OCI-M1 (cell line): ENCODE measurements around the gene SIAH3.
"Not testable (repeated sequence)": the region's sequence is repeated elsewhere in the genome, so short reads cannot be mapped to it uniquely, and the experiment has no call there.

Experiments used
- DNase-seq: peaks from one replicate; lab custom pipeline; 2025; lab: John Stamatoyannopoulos, UW

The SIAH3 gene, protein sequence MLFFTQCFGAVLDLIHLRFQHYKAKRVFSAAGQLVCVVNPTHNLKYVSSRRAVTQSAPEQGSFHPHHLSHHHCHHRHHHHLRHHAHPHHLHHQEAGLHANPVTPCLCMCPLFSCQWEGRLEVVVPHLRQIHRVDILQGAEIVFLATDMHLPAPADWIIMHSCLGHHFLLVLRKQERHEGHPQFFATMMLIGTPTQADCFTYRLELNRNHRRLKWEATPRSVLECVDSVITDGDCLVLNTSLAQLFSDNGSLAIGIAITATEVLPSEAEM

GRCh38 chr13:45851171-45851921 is at the start of gene SIAH3:
Gene SIAH3, minus strand, starts transcription at chr13:45851753. Its CDS starts 124 bp downstream, at chr13:45851629.
- no peak for DNase-seq

DNA sequence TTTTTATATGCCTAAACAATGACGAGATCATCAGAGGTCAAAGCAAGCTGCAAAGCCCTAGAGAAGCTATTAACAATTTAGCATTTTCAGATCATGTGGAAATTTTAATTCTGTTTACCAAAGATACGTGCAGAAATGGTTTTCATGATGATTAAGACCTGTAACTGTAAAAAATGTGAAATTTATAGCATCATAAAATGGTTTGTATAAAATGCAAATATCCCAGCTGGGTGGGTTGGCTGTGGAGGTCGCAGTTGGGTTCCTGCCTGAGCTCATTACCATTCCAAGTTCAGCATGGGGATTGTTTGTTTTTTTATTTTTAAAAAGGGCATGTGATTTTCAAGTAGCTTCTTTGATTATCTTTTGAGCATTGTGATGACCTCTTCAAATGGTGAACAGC is 47.9 kb upstream of the SIAH3 start:
- no peak for DNase-seq

DNA sequence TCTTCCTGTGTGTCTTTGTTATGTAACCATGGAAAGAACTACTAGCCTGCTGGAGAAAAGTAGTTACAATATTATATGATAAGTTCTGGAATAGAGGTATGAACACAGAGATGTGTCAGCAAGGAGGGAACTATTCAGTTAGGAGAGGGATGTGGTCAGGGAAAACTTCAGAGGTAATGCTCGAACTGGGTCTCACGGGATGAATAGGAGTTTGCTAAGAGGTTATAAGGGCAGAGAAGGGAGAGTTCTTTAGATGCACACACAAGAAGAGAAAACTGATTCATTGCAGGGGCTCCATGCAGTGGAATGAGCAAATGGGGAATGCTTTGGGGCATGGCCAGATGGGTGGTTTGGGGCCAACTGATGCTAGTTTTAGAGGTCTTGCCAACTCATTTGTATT is 46.0 kb upstream of the SIAH3 start:
- no peak for DNase-seq

GRCh38 chr13:45896285-45896684 is 44.7 kb upstream of the SIAH3 start:
- DNase-seq, result no peak

DNA sequence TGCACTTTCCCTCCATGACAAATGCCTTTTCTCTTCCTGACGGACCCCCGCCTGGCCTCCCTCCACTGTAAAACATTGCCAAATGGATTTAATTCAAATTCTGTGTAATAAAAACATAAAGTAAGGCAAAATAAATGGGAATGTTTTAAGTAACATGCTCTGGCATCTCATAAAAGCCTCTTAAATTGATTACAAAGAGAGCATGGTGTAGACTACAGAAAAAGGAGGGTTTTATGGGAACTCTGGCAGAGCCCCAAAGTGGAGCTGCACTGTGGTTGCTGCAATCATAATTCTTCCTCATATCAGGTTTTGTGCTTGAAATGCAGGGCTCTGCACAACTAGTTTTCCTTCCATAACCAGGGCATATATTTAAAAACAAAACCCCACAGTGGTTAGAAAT is 44.3 kb upstream of the SIAH3 start:
- no peak for DNase-seq

DNA sequence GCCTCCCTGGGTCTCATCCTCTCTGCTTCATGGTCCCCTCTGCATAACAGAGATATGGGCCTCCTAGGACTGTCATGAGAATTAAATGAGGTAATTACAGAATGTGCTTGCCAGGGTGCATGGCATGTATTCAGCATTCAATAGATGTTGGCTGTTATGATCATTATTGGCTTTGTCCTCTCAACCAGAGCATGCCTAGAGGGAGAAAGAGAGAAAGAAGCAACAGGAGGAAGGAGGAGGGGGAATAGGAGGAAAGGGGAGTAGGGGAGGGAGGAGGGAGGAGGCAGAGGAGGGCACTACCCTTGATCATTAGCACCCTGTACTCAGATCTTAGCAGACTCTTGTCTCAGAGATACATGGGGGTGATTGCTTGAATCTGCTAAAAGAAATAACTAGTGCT is 41.0 kb upstream of the SIAH3 start:
- no peak for DNase-seq

GRCh38 chr13:45889590-45890243 is 38.2 kb upstream of the SIAH3 start:
- DNase-seq, result no peak

DNA sequence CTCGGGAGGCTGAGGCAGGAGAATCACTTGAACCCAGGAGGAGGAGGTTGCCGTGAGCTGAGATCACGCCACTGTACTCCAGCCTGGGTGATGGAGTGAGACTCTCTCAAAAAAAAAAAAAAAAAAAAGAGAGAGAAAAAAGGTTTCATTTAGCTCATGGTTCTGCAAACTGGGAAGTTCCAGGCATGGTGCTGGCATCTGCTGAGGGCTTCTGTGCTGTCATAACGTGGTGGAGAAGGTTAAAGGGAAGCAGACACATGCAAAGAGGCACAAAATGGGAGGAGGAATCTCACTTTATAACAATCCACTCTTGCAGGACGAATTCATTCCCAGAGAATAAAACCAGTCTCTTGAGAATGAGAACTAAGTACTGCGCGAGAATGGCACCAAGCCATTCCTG is 34.9 kb upstream of the SIAH3 start:
- DNase-seq, result no peak

DNA sequence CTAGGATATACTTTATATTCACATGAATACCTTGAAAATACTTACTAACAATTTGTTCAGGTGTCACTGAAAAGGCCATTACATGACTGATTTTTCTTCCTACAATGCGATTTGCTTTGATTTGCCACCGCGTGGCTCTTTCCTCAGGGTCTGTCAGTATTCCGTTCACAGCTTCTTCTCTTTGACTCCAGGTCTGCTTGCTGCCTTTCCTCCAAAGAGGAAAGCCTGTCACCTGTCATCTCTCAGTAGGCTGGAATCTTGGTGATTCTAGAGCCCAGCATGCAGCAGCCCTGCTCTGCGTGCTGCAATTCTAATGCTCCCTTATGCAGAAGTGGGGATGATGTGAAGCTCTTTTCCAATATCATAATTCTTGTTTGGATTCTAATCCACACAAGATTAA is 33.6 kb upstream of the SIAH3 start:
- DNase-seq, result no peak

GRCh38 chr13:45882626-45883025 is 31.1 kb upstream of the SIAH3 start:
- DNase-seq, result no peak

- no peak for DNase-seq
These were observed 29.8 kb upstream of the SIAH3 start for GRCh38 chr13:45881353-45881752.

DNA sequence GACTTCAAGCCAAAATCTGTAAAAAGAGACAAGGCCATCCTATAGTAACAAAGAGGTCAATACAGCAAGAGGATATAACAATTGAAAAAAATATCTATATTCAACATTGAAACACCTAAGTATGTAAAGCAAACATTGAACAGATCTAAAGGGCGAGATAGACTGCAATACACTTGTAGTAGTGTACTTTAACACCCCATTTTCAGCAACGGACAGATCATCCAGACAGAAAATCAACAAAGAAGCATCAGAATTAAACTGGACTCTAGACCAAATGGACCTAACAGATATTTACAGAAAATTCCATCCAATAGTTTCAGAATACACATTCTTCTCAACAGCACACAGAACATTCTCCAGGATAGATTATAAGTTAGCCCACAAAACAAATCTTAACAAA is 28.7 kb upstream of the SIAH3 start:
- DNase-seq, result no peak

GRCh38 chr13:45879666-45880065 is 28.1 kb upstream of the SIAH3 start:
- DNase-seq, result peak; percentile 3

DNA sequence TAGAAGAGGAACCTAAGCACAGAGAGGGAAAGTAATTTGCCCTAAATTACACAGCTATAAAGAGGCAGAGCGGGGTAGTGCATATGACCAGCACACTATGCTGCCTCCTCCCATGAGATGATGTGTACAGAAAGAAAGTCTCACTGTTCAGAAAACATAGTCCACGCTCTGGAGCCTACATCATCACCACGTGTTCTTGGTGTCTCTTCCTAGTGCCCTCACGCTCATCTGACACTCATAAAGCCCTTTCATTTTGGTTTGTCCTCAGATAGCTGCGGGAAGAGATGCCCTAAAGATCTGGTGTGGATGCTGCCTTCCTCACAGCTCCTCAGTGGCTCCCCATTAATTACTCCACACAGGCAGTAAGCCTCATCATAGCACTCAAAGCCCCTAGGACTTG is 27.4 kb upstream of the SIAH3 start:
- no peak for DNase-seq

- DNase-seq, result no peak
These were observed 25.2 kb upstream of the SIAH3 start for GRCh38 chr13:45876781-45877180.

DNA sequence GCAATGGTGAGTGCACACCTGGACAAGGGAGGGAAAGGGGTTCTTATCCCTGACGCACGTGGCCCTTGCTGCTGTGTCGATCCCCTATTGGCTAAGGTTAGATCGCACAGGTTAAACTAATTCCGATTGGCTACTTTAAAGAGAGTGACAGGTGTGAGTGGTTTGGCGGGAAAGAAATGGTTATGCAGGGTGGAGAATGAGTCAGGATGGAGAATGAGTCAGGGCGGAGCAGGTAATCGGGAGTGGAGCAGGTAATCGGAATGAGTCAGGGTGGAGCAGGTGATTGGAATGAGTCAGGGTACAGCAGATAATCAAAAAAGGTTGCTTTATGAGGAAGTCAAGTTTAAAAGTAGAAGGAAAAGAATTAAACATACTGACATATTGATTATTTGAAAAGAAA is 24.4 kb upstream of the SIAH3 start:
- no peak for DNase-seq

DNA sequence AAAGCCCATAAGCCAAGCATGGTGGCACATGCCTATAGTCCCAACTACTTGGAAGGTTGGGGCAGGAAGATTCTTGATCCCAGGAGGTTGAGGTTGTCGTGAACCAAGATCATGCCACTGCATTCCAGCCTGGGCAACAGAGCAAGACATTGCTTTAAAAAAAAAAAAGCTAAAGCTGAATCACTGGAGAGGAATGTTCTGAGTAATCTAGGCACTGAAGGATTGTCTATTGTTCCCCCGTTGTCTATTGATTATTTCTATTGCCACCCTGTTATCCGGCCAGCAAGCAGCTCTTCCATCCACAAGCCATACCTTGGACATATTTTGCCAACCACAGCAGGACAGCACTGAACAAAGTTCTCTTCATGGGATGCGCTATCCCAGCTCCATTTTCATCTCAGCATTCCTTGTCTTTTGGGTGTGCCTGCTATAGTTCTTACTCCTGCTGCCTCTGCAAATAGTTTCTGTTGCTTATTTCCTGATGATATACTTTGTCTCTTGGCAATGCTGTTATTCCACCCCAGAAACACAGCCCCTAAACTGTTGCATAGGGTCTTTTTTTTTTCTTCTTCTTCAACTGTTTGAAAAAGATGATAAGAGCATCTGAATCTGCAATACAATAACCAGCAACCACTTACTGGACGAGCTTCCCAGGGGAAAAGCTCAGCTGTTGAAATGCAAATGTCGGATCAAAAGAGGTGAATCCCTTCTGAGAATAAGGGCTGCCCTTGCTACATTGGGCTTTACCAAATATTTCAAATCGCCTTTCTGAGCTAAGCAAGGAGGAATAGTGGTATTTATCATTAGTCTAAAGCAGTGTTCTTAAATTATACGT is 22.2 kb upstream of the SIAH3 start:
- no peak for DNase-seq

DNA sequence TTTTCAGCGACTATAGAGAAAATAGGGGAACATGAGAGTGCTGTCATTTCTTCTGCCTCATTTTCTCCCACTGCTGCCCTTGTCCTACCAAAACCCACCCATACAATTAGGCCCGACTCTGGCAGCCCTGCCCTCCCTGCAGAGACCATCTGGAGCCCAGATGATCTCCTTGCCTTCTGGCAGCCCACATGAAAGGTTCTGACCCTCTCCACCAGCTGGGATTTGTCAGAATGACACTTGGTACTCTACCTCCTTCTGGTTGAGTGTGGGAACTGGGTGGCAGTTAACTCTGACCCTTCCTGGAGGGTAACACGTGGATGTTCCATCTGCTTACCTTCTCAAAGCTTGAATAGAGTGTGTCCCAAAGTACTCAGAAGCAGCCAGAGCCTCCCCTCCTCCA is 21.0 kb upstream of the SIAH3 start:
- DNase-seq, result no peak

DNA sequence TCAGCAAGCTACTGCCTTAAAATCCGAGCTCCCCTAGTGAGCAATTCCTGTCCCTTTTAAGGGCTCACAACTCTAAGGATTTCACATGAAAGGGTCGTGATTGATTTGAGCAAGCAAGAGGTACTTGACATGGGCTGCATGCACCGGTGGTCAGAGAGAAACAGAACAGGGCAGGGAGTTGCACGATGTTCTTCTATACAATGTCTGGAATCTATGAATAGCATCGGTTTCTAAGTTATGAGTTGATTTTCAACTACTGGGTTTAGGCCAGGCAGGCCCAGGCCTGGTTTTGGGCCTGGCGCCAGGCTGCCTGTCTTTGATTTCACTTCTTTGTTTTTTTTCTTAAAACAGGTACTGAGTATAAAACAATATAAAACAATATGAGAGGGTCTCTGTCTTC is 19.6 kb upstream of the SIAH3 start:
- DNase-seq, result not testable (repeated sequence)

- DNase-seq, result no peak
These were observed 18.7 kb upstream of the SIAH3 start for GRCh38 chr13:45870232-45870631.

DNA sequence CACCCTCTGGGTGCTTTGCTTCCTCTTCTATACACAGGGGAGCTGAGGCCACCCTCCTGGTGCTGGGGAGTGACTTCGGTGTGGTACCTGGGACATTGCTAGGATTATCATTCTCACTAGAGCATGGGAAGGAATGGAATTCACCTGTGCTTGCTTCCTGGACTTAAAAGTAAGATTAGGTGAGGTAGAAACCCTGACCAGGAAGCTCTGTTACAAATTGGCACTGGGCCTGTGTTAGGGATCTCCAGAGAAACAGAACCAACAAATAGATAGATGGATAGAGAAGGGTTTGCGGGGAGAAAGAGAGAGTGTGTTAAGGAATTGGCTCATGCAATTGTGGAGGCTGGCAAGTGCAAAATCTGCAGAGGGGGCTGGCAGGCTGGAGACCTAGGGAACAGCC is 13.9 kb upstream of the SIAH3 start:
- DNase-seq, result no peak
